Lung (tissue), 12 donors: ENCODE measurements around the gene GABBR2. TPM values are rescaled to one million over a fixed set of nuclear protein-coding genes. Genes with fewer than 3 reads are reported as not detected.

ENCODE experiments used
- ATAC-seq: fragments of 200-7000 bp; cut with Tn5 transposase; one replicate; pipeline ENCODE4 v1.9.1; 2020; ENCODE audit warnings: moderate number of reproducible peaks; ENCODE audit not compliant: insufficient read depth, low FRiP score
- DNase-seq, 3 donors: peaks; one replicate each; pipeline ENCODE4 v3.0.0-alpha.2; 2013 to 2017
- H3K27ac ChIP-seq, 2 donors: one replicate each; pipeline ENCODE4 v1.5.1; 2013; ENCODE audit warnings: mild to moderate bottlenecking in 2 of 2, moderate library complexity in 2 of 2, control low read depth in 1 of 2, inconsistent platforms in 1 of 2, low read depth in 1 of 2, low read length in 1 of 2
- H3K27me3 ChIP-seq, 3 donors: one replicate each; pipeline ENCODE4 v1.5.1; 2013; ENCODE audit warnings: low read length in 2 of 3; ENCODE audit not compliant: control insufficient read depth in 3 of 3, insufficient read depth in 3 of 3
- H3K36me3 ChIP-seq, 4 donors: one replicate each; pipeline ENCODE4 v1.5.1; 2013; ENCODE audit warnings: low read length in 4 of 4, mild to moderate bottlenecking in 1 of 4, moderate library complexity in 1 of 4; ENCODE audit not compliant: control insufficient read depth in 4 of 4, insufficient read depth in 4 of 4
- H3K4me1 ChIP-seq, 5 donors: one replicate each; pipeline ENCODE4 v1.5.1; 2013; ENCODE audit warnings: low read length in 5 of 5, mild to moderate bottlenecking in 2 of 5, moderate library complexity in 1 of 5; ENCODE audit not compliant: control insufficient read depth in 5 of 5, insufficient read depth in 5 of 5
- H3K4me3 ChIP-seq: one replicate; pipeline ENCODE4 v1.5.1; 2013; ENCODE audit warnings: mild to moderate bottlenecking, control low read depth, moderate library complexity
- H3K9ac ChIP-seq, 2 donors: one replicate each; pipeline ENCODE4 v1.5.1; 2013; ENCODE audit warnings: low read length in 2 of 2, control low read depth in 1 of 2; ENCODE audit not compliant: insufficient read depth in 1 of 2
- H3K9me3 ChIP-seq, 4 donors: one replicate each; pipeline ENCODE4 v1.5.1; 2013; ENCODE audit warnings: low read length in 3 of 4, mild to moderate bottlenecking in 1 of 4, moderate library complexity in 1 of 4; ENCODE audit not compliant: control insufficient read depth in 4 of 4, insufficient read depth in 3 of 4
- CTCF ChIP-seq: IDR thresholded peaks from 2 replicates; pipeline ENCODE4 v1.5.1; 2012; ENCODE audit warnings: mild to moderate bottlenecking; ENCODE audit errors: control extremely low read depth, extremely low read depth
- WGBS, 2 donors: extraction: QIAGEN DNeasy Blood & Tissue Kit; methylation state at CpG; one replicate each; pipeline ENCODE4 v1.1.7; 2013; 5-methylcytosine and 5-hydroxymethylcytosine counted together
- polyA plus RNA-seq, 2 donors: library from polyadenylated mRNA; stranded (reverse); fragments of 200-250 nt; gene quantifications; one replicate each; pipeline ENCODE4 v1.2.1, GENCODE V29; 2013
- total RNA-seq, 2 donors: library from RNA; depleted of rRNA in 1 of 2; stranded (reverse); fragments of >200 nt in 1 of 2; gene quantifications; one replicate each; pipeline ENCODE4 v1.2.1, GENCODE V29; 2014 to 2021
- donor health status: control.
- donor health status: control.
- donor health status: Bipolar disorder and iron deficiency.
- donor health status: healthy.
- donor health status: DM: yes; HTN: yes; CAD: no.

Gene GABBR2
- total and polyA plus RNA-seq, 4 donors: 0.40 to 1.8 (median 0.64) TPM

- Histone ChIP-seq H3K4me1 (peaks cover 0 to under 1% (median 0%) of the 10 kb centered on the region in 5 donors), H3K4me3 (no peak overlapping the region), H3K9me3 (peaks cover 0 to 15% (median 0%) of the 10 kb centered on the region in 4 donors), H3K36me3 (no peaks in the 10 kb centered on the region), H3K27ac (no peak overlapping the region), H3K9ac (no peak overlapping the region), H3K27me3 (peaks cover 0 to 22% (median 19%) of the 10 kb centered on the region in 3 donors)
- DNase-seq (no peak), ATAC-seq (no peak)
- 66 to 86% methylated on average over 7 of the region's 7 CpGs for WGBS, 2 donors
- no peak for TF ChIP-seq CTCF
Observed at GRCh38 chr9:98701576-98701975, 7.2 kb downstream of the GABBR2 start.

- Histone ChIP-seq H3K9me3 (peaks cover 0 to 15% (median 0%) of the 10 kb centered on the region in 4 donors), H3K9ac (no peak overlapping the region), H3K36me3 (no peaks in the 10 kb centered on the region), H3K27ac (no peak overlapping the region), H3K4me1 (no peaks in the 10 kb centered on the region), H3K4me3 (no peak overlapping the region), H3K27me3 (peaks cover 3 to 15% (median 12%) of the 10 kb centered on the region in 3 donors)
- 59 to 67% methylated on average over 4 of the region's 4 CpGs for WGBS, 2 donors
- ATAC-seq: no peak
- TF ChIP-seq CTCF: no peak
- no peak for DNase-seq
Observed at GRCh38 chr9:98700801-98701200, 7.9 kb downstream of the GABBR2 start.

GRCh38 chr9:98698856-98699255 is 9.9 kb downstream of the GABBR2 start:
- Histone ChIP-seq H3K4me3 (no peak overlapping the region), H3K9ac (no peak overlapping the region), H3K4me1 (no peaks in the 10 kb centered on the region), H3K36me3 (no peaks in the 10 kb centered on the region), H3K27me3 (peaks cover 3 to 6% (median 3%) of the 10 kb centered on the region in 3 donors), H3K9me3 (peaks cover 0 to 15% (median 0%) of the 10 kb centered on the region in 4 donors), H3K27ac (no peak overlapping the region)
- TF ChIP-seq CTCF: no peak
- 79 to 87% methylated on average over 6 of the region's 6 CpGs for WGBS, 2 donors
- DNase-seq (no peak), ATAC-seq (no peak)

GRCh38 chr9:98694943-98695342 is 13.8 kb downstream of the GABBR2 start:
- Histone ChIP-seq H3K9me3 (peaks cover 0 to 4% (median 0%) of the 10 kb centered on the region in 4 donors), H3K4me3 (no peak overlapping the region), H3K27ac (no peak overlapping the region), H3K9ac (no peak overlapping the region), H3K27me3 (peaks cover 0 to 3% (median 0%) of the 10 kb centered on the region in 3 donors), H3K36me3 (no peaks in the 10 kb centered on the region), H3K4me1 (no peaks in the 10 kb centered on the region)
- no peak for DNase-seq
- 86 to 90% methylated on average over 2 of the region's 2 CpGs for WGBS, 2 donors
- ATAC-seq: no peak
- no peak for TF ChIP-seq CTCF
